IMR-90 (cell line): ENCODE results near the gene PHKA1.

ENCODE experiments used
- CEBPB ChIP-seq: IDR thresholded peaks from 2 replicates; pipeline ENCODE4 v1.6.1; 2012; ENCODE audit warnings: low read depth, low read length, improper control_type of control experiment
- CHD1 ChIP-seq: IDR thresholded peaks from 2 replicates; pipeline ENCODE4 v1.6.1; 2012; ENCODE audit warnings: low read depth, low read length, improper control_type of control experiment
- CTCF ChIP-seq: conservative IDR thresholded peaks from 2 replicates; pipeline ENCODE4 v1.5.1; 2012; ENCODE audit warnings: mild to moderate bottlenecking, low read depth, low read length, improper control_type of control experiment
- FOS ChIP-seq: fragments of 150-350 bp; IDR thresholded peaks from 2 replicates; pipeline ENCODE4 v1.6.1; 2016; ENCODE audit warnings: low read depth, low read length
- POLR2A ChIP-seq: IDR thresholded peaks from 2 replicates; pipeline ENCODE4 v1.6.1; 2012; ENCODE audit warnings: mild to moderate bottlenecking, low read depth, low read length
- RAD21 ChIP-seq: IDR thresholded peaks from 2 replicates; pipeline ENCODE4 v1.6.1; 2012; ENCODE audit warnings: low read length, improper control_type of control experiment

DNA sequence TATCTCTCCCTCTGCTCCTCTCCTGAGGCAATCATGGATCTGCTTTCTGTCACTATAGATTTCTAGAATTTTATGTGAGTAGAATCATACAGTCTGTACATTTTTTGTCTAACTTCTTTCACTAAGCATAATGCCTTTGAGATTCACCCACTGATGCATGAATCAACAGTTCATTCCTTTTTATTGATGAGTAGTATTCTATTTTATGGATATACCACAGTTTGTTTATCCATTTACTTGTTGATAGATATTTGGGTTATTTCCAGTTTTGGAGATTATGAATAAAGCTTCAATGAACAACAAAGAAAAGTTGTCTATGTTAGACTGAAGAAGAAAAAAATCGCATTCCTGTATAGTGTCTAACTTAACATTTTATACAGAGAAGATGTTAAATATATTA is 30.5 kb downstream of the PHKA1 start:
- TF ChIP-seq CTCF (no peak), RAD21 (no peak), CHD1 (no peak), POLR2A (no peak), FOS (no peak), CEBPB (no peak)
